ENCODE results near the gene SPRR5.
A peak's percentile ranks its signal among the peaks of the same experiment; 100 is the strongest.

Gene SPRR5

GRCh38 chr1:152982076-152982475, 35.1 kb downstream of the SPRR5 start:
- DNase-seq: no peak

GRCh38 chr1:152983234-152983633, 36.2 kb downstream of the SPRR5 start:
- no peak for DNase-seq

GRCh38 chr1:152983743-152984142, 36.7 kb downstream of the SPRR5 start, which contains the start of gene SPRR1A:
Gene SPRR1A, plus strand, starts transcription at chr1:152984081. Its CDS starts 1,150 bp downstream, at chr1:152985231.
- no peak for DNase-seq

GRCh38 chr1:152986578-152986977, 39.6 kb downstream of the SPRR5 start:
- DNase-seq: no peak

GRCh38 chr1:152993186-152993585, 46.2 kb downstream of the SPRR5 start:
- DNase-seq: no peak

- DNase-seq: no peak
Measured at GRCh38 chr1:152995842-152996241, 48.8 kb downstream of the SPRR5 start.

- DNase-seq: peak in 11 of 51 donors; percentile 1 to 38 (median 12)
Measured at GRCh38 chr1:152996633-152997400, 49.8 kb downstream of the SPRR5 start.

- DNase-seq: no peak
Measured at GRCh38 chr1:152997901-152998300, 50.9 kb downstream of the SPRR5 start.

- no peak for DNase-seq
Measured at GRCh38 chr1:152998476-152998875, 51.5 kb downstream of the SPRR5 start.

Data from hypothalamus (tissue), 51 donors.